Measurements from ENCODE around the gene ITSN1. TPM values are rescaled to one million over a fixed set of nuclear protein-coding genes. Genes with fewer than 3 reads are reported as not detected.
A peak's percentile ranks its signal among the peaks of the same experiment; 100 is the strongest.

ITSN1 gene
- total RNA-seq, 4 donors from 2014 or later = 50.4 to 208 (median 96.7) TPM

DNA sequence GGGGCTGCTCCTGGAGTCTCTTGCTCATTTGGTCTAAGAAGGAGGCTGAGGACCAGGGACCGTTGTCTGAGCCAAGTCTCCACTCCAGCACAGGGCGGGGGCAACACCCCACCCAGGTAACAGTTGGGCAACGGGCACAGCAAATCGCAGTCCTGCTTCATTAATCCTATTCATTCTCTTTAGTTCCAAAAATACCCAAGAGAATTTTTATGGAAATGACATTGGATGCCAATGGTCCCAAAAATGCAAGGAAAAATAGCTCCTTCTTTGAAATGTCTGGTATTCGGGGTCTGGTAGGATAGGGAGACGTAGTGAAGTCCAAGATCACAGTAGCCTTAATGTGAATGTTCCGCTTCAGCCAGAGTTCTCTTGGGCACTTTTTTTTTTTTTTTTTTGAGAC, 199.3 kb downstream of the ITSN1 start:
- Histone ChIP-seq H3K27me3 (no peaks in the 10 kb centered on the region), H3K9me3 (no peaks in the 10 kb centered on the region), H3K36me3 (peaks cover 0 to 33% (median 0%) of the 10 kb centered on the region in 3 donors), H3K4me1 (peaks cover 0 to 33% (median 12%) of the 10 kb centered on the region in 4 donors), H3K27ac (peak overlapping the region in 2 of 4 donors; percentile 20 to 71), H3K4me3 (no peak overlapping the region)
- DNase-seq (ENCODE audit: low spot score in 2 of 2) = no peak
- TF ChIP-seq EP300 (IDR thresholded peaks at IDR 0.05) = no peak
- TF ChIP-seq POLR2A (IDR thresholded peaks at IDR 0.05) = no peak
- TF ChIP-seq CTCF (IDR thresholded peaks at IDR 0.05) = no peak
- 83 to 86% methylated on average over 7 of the region's 7 CpGs for WGBS, 2 donors

- H3K27me3 ChIP-seq = no peaks in the 10 kb centered on the region
- peak overlapping the region in 3 of 4 donors; percentile 35 to 71 (median 61) for H3K27ac ChIP-seq
- peaks cover 0 to 16% (median 0%) of the 10 kb centered on the region in 3 donors for H3K36me3 ChIP-seq
- peaks cover 0 to 33% (median 12%) of the 10 kb centered on the region in 4 donors for H3K4me1 ChIP-seq
- 80 to 87% methylated on average over 6 of the region's 6 CpGs for WGBS, 2 donors
- H3K4me3 ChIP-seq = no peak overlapping the region
- H3K9me3 ChIP-seq = no peaks in the 10 kb centered on the region
- no peak for TF ChIP-seq POLR2A (IDR thresholded peaks at IDR 0.05)
- DNase-seq (ENCODE audit: low spot score in 2 of 2) = peak in 1 of 2 donors; percentile 39
These were observed 200.9 kb downstream of the ITSN1 start for GRCh38 chr21:33843216-33843615.

DNA sequence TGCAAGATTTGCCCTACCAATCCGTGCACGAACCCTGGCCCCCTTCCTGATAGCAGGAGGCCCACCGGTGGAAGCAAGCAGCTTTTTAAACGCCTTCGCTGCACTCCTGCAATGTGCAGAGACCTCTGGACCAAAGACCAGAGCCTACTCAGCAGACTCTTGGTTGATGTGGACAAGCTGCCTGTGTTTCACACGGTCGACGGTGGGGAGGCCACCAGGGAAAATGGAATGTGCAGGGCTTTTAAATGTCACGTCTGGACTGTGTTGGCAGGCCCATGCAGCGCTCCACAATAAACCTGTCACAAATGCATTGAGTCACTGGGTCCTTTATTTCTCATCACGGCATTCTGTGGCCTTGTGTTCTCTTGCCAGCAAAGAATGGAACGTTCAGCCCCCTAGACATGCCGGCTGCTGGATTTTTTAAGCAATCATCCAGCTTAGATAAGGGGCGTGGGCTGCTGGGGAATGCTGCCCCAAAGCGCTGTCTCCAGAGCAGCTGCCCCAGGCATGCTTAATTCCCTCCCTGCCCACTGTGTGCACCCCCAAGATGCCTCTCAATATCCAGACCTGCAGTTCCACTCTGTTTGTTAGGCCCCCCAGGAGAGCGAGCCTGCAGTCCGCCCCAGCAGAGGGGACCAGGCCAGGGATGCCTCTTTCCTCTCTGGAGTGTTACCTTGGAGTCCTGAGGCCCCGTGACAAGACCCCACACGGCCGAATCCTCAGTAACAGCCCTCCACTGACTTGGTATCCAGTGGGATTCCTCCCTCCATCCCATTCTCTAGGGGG, 202.0 kb downstream of the ITSN1 start:
- WGBS, 2 donors = 39 to 48% methylated on average over 20 of the region's 20 CpGs
- no peak overlapping the region for H3K4me3 ChIP-seq
- no peak for DNase-seq (ENCODE audit: low spot score in 2 of 2)
- no peaks in the 10 kb centered on the region for H3K9me3 ChIP-seq
- peaks cover 0 to 6% (median 0%) of the 10 kb centered on the region in 3 donors for H3K36me3 ChIP-seq
- peak overlapping the region in 3 of 4 donors; percentile 24 to 71 (median 67) for H3K27ac ChIP-seq
- TF ChIP-seq EP300 (IDR thresholded peaks at IDR 0.05) = peak in 1 of 2 donors; percentile 23
- TF ChIP-seq POLR2A (IDR thresholded peaks at IDR 0.05) = no peak
- H3K4me1 ChIP-seq = peaks cover 0 to 33% (median 12%) of the 10 kb centered on the region in 4 donors
- H3K27me3 ChIP-seq = no peaks in the 10 kb centered on the region

- Histone ChIP-seq H3K27me3 (no peaks in the 10 kb centered on the region), H3K27ac (peak overlapping the region in 3 of 4 donors; percentile 24 to 67 (median 41)), H3K4me3 (no peak overlapping the region), H3K4me1 (peaks cover 0 to 33% (median 12%) of the 10 kb centered on the region in 4 donors), H3K9me3 (no peaks in the 10 kb centered on the region), H3K36me3 (no peaks in the 10 kb centered on the region)
- no peak for TF ChIP-seq POLR2A (IDR thresholded peaks at IDR 0.05)
- no peak for TF ChIP-seq CTCF (IDR thresholded peaks at IDR 0.05)
- TF ChIP-seq EP300 (IDR thresholded peaks at IDR 0.05) = no peak
- WGBS, 2 donors = 91 to 95% methylated on average over 6 of the region's 6 CpGs
- DNase-seq (ENCODE audit: low spot score in 2 of 2) = no peak
These were observed 202.5 kb downstream of the ITSN1 start for GRCh38 chr21:33844890-33845205.

DNA sequence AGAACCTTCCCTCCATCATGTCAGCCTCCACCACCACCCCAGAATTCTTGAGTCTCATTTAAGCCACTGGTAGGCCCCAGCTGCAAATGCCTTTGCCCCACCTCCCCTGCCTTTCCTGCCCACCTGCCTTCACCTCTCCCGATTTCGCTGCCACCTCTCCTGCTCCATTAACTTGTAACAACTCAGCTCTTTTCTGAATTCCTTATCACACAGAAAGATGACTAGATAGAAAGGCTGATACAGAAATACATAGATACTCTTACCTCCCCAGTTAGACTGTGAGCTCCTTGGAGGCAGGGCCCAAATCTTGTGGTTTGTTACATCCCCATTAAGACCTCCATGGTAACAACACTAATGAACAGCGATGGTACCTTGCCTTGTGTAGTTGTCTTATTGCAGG, 203.8 kb downstream of the ITSN1 start:
- 99 to 100% methylated on average over 3 of the region's 3 CpGs for WGBS, 2 donors
- H3K4me3 ChIP-seq = no peak overlapping the region
- H3K36me3 ChIP-seq = no peaks in the 10 kb centered on the region
- no peaks in the 10 kb centered on the region for H3K27me3 ChIP-seq
- H3K4me1 ChIP-seq = peaks cover 0 to 33% (median 12%) of the 10 kb centered on the region in 4 donors
- TF ChIP-seq CTCF (IDR thresholded peaks at IDR 0.05) = no peak
- TF ChIP-seq EP300 (IDR thresholded peaks at IDR 0.05) = no peak
- TF ChIP-seq POLR2A (IDR thresholded peaks at IDR 0.05) = no peak
- no peaks in the 10 kb centered on the region for H3K9me3 ChIP-seq
- DNase-seq (ENCODE audit: low spot score in 2 of 2) = no peak
- H3K27ac ChIP-seq = no peak overlapping the region

- Histone ChIP-seq H3K27ac (no peak overlapping the region), H3K4me3 (no peak overlapping the region), H3K9me3 (no peaks in the 10 kb centered on the region), H3K4me1 (peaks cover 0 to 28% (median 9%) of the 10 kb centered on the region in 4 donors), H3K27me3 (no peaks in the 10 kb centered on the region), H3K36me3 (no peaks in the 10 kb centered on the region)
- WGBS, 2 donors = 89 to 91% methylated on average over 14 to 19 of the region's 19 CpGs
- TF ChIP-seq POLR2A (IDR thresholded peaks at IDR 0.05) (no peak), CTCF (IDR thresholded peaks at IDR 0.05) (no peak), EP300 (IDR thresholded peaks at IDR 0.05) (no peak)
- DNase-seq (ENCODE audit: low spot score in 2 of 2) = no peak
These were observed 205.4 kb downstream of the ITSN1 start for GRCh38 chr21:33847588-33848248.

Data from tibial nerve (tissue), 4 donors.